NAMALWA (cell line): ENCODE data around the gene HMBS.

Source experiments
- DNase-seq: peaks from one replicate; pipeline ENCODE4 v3.0.0-alpha.2; 2015; ENCODE audit warnings: low spot score

Gene HMBS

GRCh38 chr11:119067371-119068222, 17.1 kb upstream of the HMBS start, which contains the start of gene VPS11:
Gene VPS11 (plus strand): TSS chr11:119067818. CDS start chr11:119067824, 6 bp downstream.
- peak; percentile 98 for DNase-seq

- DNase-seq = no peak
These were observed 6.8 kb upstream of the HMBS start for GRCh38 chr11:119077839-119078238.

GRCh38 chr11:119078675-119079420, 5.8 kb upstream of the HMBS start:
- DNase-seq = no peak

- DNase-seq = no peak
These were observed 2.9 kb upstream of the HMBS start for GRCh38 chr11:119081682-119082260.

- no peak for DNase-seq
These were observed 761 bp downstream of the HMBS start for GRCh38 chr11:119085437-119085847.

- no peak for DNase-seq
These were observed 2.4 kb downstream of the HMBS start for GRCh38 chr11:119087123-119087522.

GRCh38 chr11:119087747-119088241, 3.1 kb downstream of the HMBS start:
- no peak for DNase-seq

GRCh38 chr11:119088406-119088805, 3.7 kb downstream of the HMBS start:
- DNase-seq = no peak

- DNase-seq = no peak
These were observed 4.6 kb downstream of the HMBS start for GRCh38 chr11:119089319-119089718.

- DNase-seq = no peak
These were observed 6.5 kb downstream of the HMBS start for GRCh38 chr11:119091178-119091577.

GRCh38 chr11:119091966-119092879, 7.5 kb downstream of the HMBS start:
- peak; percentile 31 for DNase-seq

GRCh38 chr11:119092880-119093842, 8.5 kb downstream of the HMBS start:
- DNase-seq = no peak

GRCh38 chr11:119093942-119094815, 9.5 kb downstream of the HMBS start:
- DNase-seq = peak; percentile 45

- no peak for DNase-seq
These were observed 10.1 kb downstream of the HMBS start for GRCh38 chr11:119094816-119095065.

- peak; percentile 100 for DNase-seq
These were observed 10.6 kb downstream of the HMBS start for GRCh38 chr11:119095066-119095880.

- no peak for DNase-seq
These were observed 15.0 kb downstream of the HMBS start for GRCh38 chr11:119099711-119100110.

GRCh38 chr11:119100246-119100970, 15.7 kb downstream of the HMBS start:
- DNase-seq = no peak
